ENCODE measurements around the gene DHFR2. TPM values are rescaled to one million over a fixed set of nuclear protein-coding genes. Genes with fewer than 3 reads are reported as not detected.

Gene DHFR2
- total RNA-seq, 2 donors from 2014 or later = 7.9 to 9.4 TPM

Other genes with a start within 250 kb of the DHFR2 start
- gene PROS1, start 89.0 kb downstream of the DHFR2 start, total RNA-seq = 1 to 10 TPM; 1.1 to 2.8 TPM
- gene ARL13B, start 82.8 kb downstream of the DHFR2 start, total RNA-seq = 1 to 10 TPM; 6.7 to 9.4 TPM
- gene STX19, start 34.3 kb downstream of the DHFR2 start, total RNA-seq = not detected
- 10 to 100 TPM; 17.8 to 25.8 TPM for gene NSUN3, start 145 bp upstream of the DHFR2 start, total RNA-seq

All from activated T-helper 17 cell treated with anti-CD3 and anti-CD28 coated beads, Interleukin-2, amount 50 U/mL, for 72 hours (primary cell).